ENCODE results near the gene FUT3.
"Not testable (repeated sequence)": the region's sequence is repeated elsewhere in the genome, so short reads cannot be mapped to it uniquely, and the experiment has no call there.

The FUT3 gene

GRCh38 chr19:5843295-5843927 lies 7.8 kb downstream of the FUT3 start:
- DNase-seq (ENCODE audit: low read depth): no peak
- no peak for TF ChIP-seq CTCF (conservative IDR thresholded peaks at IDR 0.05; ENCODE audit: control insufficient read depth, insufficient read depth, low read depth, low read length)
- no peak overlapping the region for H3K4me3 ChIP-seq (ENCODE audit: control insufficient read depth, low read depth, low read length)

GRCh38 chr19:5841735-5842111 lies 9.5 kb downstream of the FUT3 start:
- DNase-seq (ENCODE audit: low read depth); H3K4me3 ChIP-seq (ENCODE audit: control insufficient read depth, low read depth, low read length): not testable (repeated sequence)

GRCh38 chr19:5839065-5840017 lies 11.9 kb downstream of the FUT3 start, which contains the start of gene FUT6:
FUT6 (minus strand) TSS chr19:5839702; CDS start chr19:5832567, 7,135 bp downstream.
- no peak within 1 kb of the TSS for H3K4me3 ChIP-seq (ENCODE audit: control insufficient read depth, low read depth, low read length)
- no peak for DNase-seq (ENCODE audit: low read depth)
- no peak for TF ChIP-seq CTCF (conservative IDR thresholded peaks at IDR 0.05; ENCODE audit: control insufficient read depth, insufficient read depth, low read depth, low read length)

- no peak overlapping the region for H3K4me3 ChIP-seq (ENCODE audit: control insufficient read depth, low read depth, low read length)
- DNase-seq (ENCODE audit: low read depth): no peak
- TF ChIP-seq CTCF (conservative IDR thresholded peaks at IDR 0.05; ENCODE audit: control insufficient read depth, insufficient read depth, low read depth, low read length): no peak
Observed at GRCh38 chr19:5838353-5839064, 12.7 kb downstream of the FUT3 start.

- no peak overlapping the region for H3K4me3 ChIP-seq (ENCODE audit: control insufficient read depth, low read depth, low read length)
- no peak for DNase-seq (ENCODE audit: low read depth)
- TF ChIP-seq CTCF (conservative IDR thresholded peaks at IDR 0.05; ENCODE audit: control insufficient read depth, insufficient read depth, low read depth, low read length): no peak
Observed at GRCh38 chr19:5837761-5838352, 13.4 kb downstream of the FUT3 start.

GRCh38 chr19:5832527-5833216 lies 18.6 kb downstream of the FUT3 start:
- H3K4me3 ChIP-seq (ENCODE audit: control insufficient read depth, low read depth, low read length): no peak overlapping the region
- no peak for TF ChIP-seq CTCF (conservative IDR thresholded peaks at IDR 0.05; ENCODE audit: control insufficient read depth, insufficient read depth, low read depth, low read length)
- no peak for DNase-seq (ENCODE audit: low read depth)
